H1 (cell line): ENCODE measurements around the gene DBF4. TPM values are rescaled to one million over a fixed set of nuclear protein-coding genes. Genes with fewer than 3 reads are reported as not detected.

Source experiments
- ATF3 ChIP-seq: IDR thresholded peaks from 2 replicates; pipeline ENCODE4 v1.6.1; 2011; ENCODE audit warnings: low read depth, mild to moderate bottlenecking, low read length; ENCODE audit not compliant: insufficient read depth
- CBX5 ChIP-seq: fragments of 300-800, 300-1000 bp; sonication (generic); IDR thresholded peaks from 2 replicates; pipeline ENCODE4 v1.7.1; 2016; ENCODE audit warnings: antibody characterized with exemption, low read length, low read depth
- CREB1 ChIP-seq: IDR thresholded peaks from 2 replicates; pipeline ENCODE4 v1.6.1; 2012; ENCODE audit warnings: inconsistent platforms
- CTBP2 ChIP-seq: IDR thresholded peaks from 2 replicates; pipeline ENCODE4 v1.7.0; 2011; ENCODE audit warnings: borderline replicate concordance, mild to moderate bottlenecking, moderate library complexity, mixed read lengths, low read length; ENCODE audit not compliant: insufficient read depth, insufficient read length
- CTCF ChIP-seq, 3 experiments: IDR thresholded peaks; 1 replicate in 2 of 3; 2 replicates in 1 of 3; pipeline versions ENCODE4 v1.5.1 to v1.6.1; 2011; ENCODE audit warnings: low read length in 3 of 3, mild to moderate bottlenecking in 3 of 3, inconsistent platforms in 2 of 3, low read depth in 1 of 3, moderate library complexity in 1 of 3; ENCODE audit not compliant: insufficient read depth in 1 of 3; ENCODE audit errors: control extremely low read depth in 1 of 3
- E2F6 ChIP-seq: IDR thresholded peaks from 2 replicates; pipeline ENCODE4 v1.6.1; 2012; ENCODE audit warnings: inconsistent platforms
- GABPA ChIP-seq: IDR thresholded peaks from 2 replicates; pipeline ENCODE4 v1.6.1; 2011; ENCODE audit warnings: mild to moderate bottlenecking, low read length, moderate library complexity, borderline replicate concordance; ENCODE audit not compliant: insufficient read depth
- GTF2F1 ChIP-seq: IDR thresholded peaks from 2 replicates; pipeline ENCODE4 v1.6.1; 2012; ENCODE audit warnings: low read depth, low read length, improper control_type of control experiment, borderline replicate concordance
- HDAC2 ChIP-seq, 2 experiments: fragments of 300-600 bp in 1 of 2; sonication (generic) in 1 of 2; IDR thresholded peaks; 2 replicates each; pipeline ENCODE4 v1.6.1; 2011 to 2012; ENCODE audit warnings: low read depth in 2 of 2, low read length in 2 of 2, mild to moderate bottlenecking in 2 of 2, moderate library complexity in 2 of 2, borderline replicate concordance in 1 of 2, inconsistent platforms in 1 of 2
- KDM4A ChIP-seq: IDR thresholded peaks from one replicate; pipeline ENCODE4 v1.7.1; 2012; ENCODE audit warnings: low read depth, mild to moderate bottlenecking, moderate library complexity, low read length, inconsistent platforms; ENCODE audit not compliant: severe bottlenecking
- RAD21 ChIP-seq, 2 experiments: IDR thresholded peaks in 1 of 2; conservative IDR thresholded peaks in 1 of 2; 2 replicates each; pipeline ENCODE4 v1.6.1; 2011; ENCODE audit warnings: low read depth in 2 of 2, low read length in 2 of 2, improper control_type of control experiment in 1 of 2, inconsistent platforms in 1 of 2, mild to moderate bottlenecking in 1 of 2, moderate library complexity in 1 of 2
- RBBP5 ChIP-seq: IDR thresholded peaks from 2 replicates; pipeline ENCODE4 v1.7.1; 2012; ENCODE audit warnings: low read depth, mild to moderate bottlenecking, inconsistent platforms, low read length, moderate library complexity, borderline replicate concordance
- SIX5 ChIP-seq: IDR thresholded peaks from 2 replicates; pipeline ENCODE4 v1.6.1; 2011; ENCODE audit warnings: mild to moderate bottlenecking, low read depth, low read length
- SP4 ChIP-seq: IDR thresholded peaks from 2 replicates; pipeline ENCODE4 v1.6.1; 2012; ENCODE audit warnings: low read length, inconsistent platforms
- SRF ChIP-seq: IDR thresholded peaks from 2 replicates; pipeline ENCODE4 v1.6.1; 2011; ENCODE audit warnings: mild to moderate bottlenecking, low read depth, low read length, moderate library complexity
- TAF7 ChIP-seq: optimal IDR thresholded peaks from 2 replicates; pipeline ENCODE3; 2011; ENCODE audit warnings: low read depth, mild to moderate bottlenecking, inconsistent platforms, low read length, moderate library complexity, borderline replicate concordance
- TEAD4 ChIP-seq: IDR thresholded peaks from 2 replicates; pipeline ENCODE4 v1.6.1; 2012; ENCODE audit warnings: low read depth, low read length, inconsistent platforms, mixed read lengths
- YY1 ChIP-seq: IDR thresholded peaks from 2 replicates; pipeline ENCODE4 v1.6.1; 2011; ENCODE audit warnings: low read depth, mild to moderate bottlenecking, low read length
- ZNF274 ChIP-seq: IDR thresholded peaks from 2 replicates; pipeline ENCODE4 v1.7.0; 2012; ENCODE audit warnings: low read length, borderline replicate concordance; ENCODE audit errors: extremely low read depth
- polyA plus RNA-seq, 7 experiments: library from polyadenylated mRNA; depleted of rRNA in 3 of 7; stranded (reverse) in 5 of 7; unstranded in 2 of 7; fragments of >200 nt in 5 of 7; fragments of 200-250 nt in 2 of 7; gene quantifications; 1 replicate in 5 of 7; 2 replicates in 1 of 7; 4 replicates in 1 of 7; pipeline versions ENCODE4 v1.2.1 to v1.2.3, GENCODE V29; 2011 to 2013; ENCODE audit warnings: missing spikeins in 2 of 7, mixed read lengths in 2 of 7
- total RNA-seq: library from RNA; stranded (reverse); fragmentation: NEBNext Ultra II Directional; extraction: Animal tissue kit (Norgen Biotek cat#: 25700); gene quantifications from 2 replicates; pipeline ENCODE4 v1.2.1, GENCODE V29; 2021

The DBF4 gene
- total and polyA plus RNA-seq, 2 of the 8 experiments (the other 6 are each of a cell fraction or from before 2014, with no cell fraction given), result 8.7 to 82.4 TPM

- TF ChIP-seq GABPA, result no peak
- TF ChIP-seq YY1, result no peak
- TF ChIP-seq CTBP2, result no peak
- TF ChIP-seq CREB1, result peak; percentile 85
- TF ChIP-seq ZNF274, result no peak
- peak; percentile 81 for TF ChIP-seq E2F6
- peak; percentile 62 for TF ChIP-seq SIX5
- TF ChIP-seq CTCF (IDR thresholded peaks at IDR 0.05; ENCODE audit: control extremely low read depth in 1 of 3, insufficient read depth in 1 of 3, low read depth in 1 of 3, low read length in 3 of 3), result peak in 1 of 3 experiments; percentile 4; a peak in 1 of 4 replicates
- peak; percentile 92; the same call in 1 of the 2 replicates for TF ChIP-seq RBBP5
- TF ChIP-seq CBX5, result no peak
- 0 out of 2 replicates have a peak, but pooled peaks have one; percentile 23 for TF ChIP-seq TEAD4
- no peak for TF ChIP-seq ATF3
- TF ChIP-seq KDM4A, result peak; percentile 89
- no peak for TF ChIP-seq SRF
- peak; percentile 65 for TF ChIP-seq TAF7
- TF ChIP-seq RAD21 (IDR thresholded peaks at IDR 0.05 in 1 of 2, conservative IDR thresholded peaks at IDR 0.05 in 1 of 2; ENCODE audit: low read depth in 2 of 2, low read length in 2 of 2), result peak in 1 of 2 experiments; percentile 3; a peak in 1 of 4 replicates
- peak; percentile 56; the same call in 1 of the 2 replicates for TF ChIP-seq GTF2F1
- TF ChIP-seq SP4, result no peak
- TF ChIP-seq HDAC2 (IDR thresholded peaks at IDR 0.05; ENCODE audit: borderline replicate concordance in 1 of 2, low read depth in 2 of 2, low read length in 2 of 2), result 0 out of 4 replicates have a peak, but pooled peaks of 1 of the 2 experiments have one; percentile 39
These were observed 57.8 kb downstream of the DBF4 start, which contains the start of gene ADAM22 (continued) for GRCh38 chr7:87933953-87934698.
